ENCODE measurements around the gene CCDC149. TPM values are rescaled to one million over a fixed set of nuclear protein-coding genes. Genes with fewer than 3 reads are reported as not detected.

Gene CCDC149
- total and polyA plus RNA-seq, 2 of the 8 experiments (the other 6 are each of a cell fraction or from before 2014, with no cell fraction given): 2.2 to 5.6 TPM

DNA sequence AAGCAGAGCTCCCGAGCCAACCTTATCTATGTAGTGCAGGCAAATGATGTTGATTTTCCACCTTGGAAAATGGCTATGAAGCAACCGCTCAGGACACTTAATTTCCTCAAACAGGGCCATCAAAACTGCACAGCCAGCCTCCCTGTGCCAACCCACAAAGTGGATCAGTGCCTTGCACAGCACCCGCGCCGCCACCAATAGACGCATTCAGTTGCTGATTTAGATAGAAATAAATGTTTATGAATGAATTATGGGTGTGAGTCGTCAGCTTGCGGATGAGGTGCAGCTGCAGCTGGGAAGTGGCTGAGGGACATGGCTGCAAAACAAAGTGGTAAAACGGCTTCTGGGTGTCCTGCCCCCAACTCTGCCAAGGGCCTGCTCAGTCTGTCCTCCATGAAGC, 70.5 kb downstream of the CCDC149 start (continued):
- TF ChIP-seq CHD7 (IDR thresholded peaks at IDR 0.05; ENCODE audit: insufficient replicate concordance, low read length) (no peak), CBX5 (IDR thresholded peaks at IDR 0.05; ENCODE audit: low read depth, low read length) (no peak), TBP (IDR thresholded peaks at IDR 0.05; ENCODE audit: low read depth, low read length) (no peak), EGR1 (IDR thresholded peaks at IDR 0.05; ENCODE audit: borderline replicate concordance, low read depth, low read length) (no peak), SUZ12 (IDR thresholded peaks at IDR 0.05; ENCODE audit: low read length) (no peak), SAP30 (IDR thresholded peaks at IDR 0.05; ENCODE audit: insufficient read depth, insufficient replicate concordance, low read length) (no peak), TAF7 (optimal IDR thresholded peaks at IDR 0.05; ENCODE audit: borderline replicate concordance, low read depth, low read length) (no peak), PHF8 (conservative IDR thresholded peaks at IDR 0.05; ENCODE audit: low read depth, low read length) (no peak), KDM1A (IDR thresholded peaks at IDR 0.05; ENCODE audit: borderline replicate concordance, low read length) (no peak)
